Liver (tissue), 9 donors: ENCODE measurements around the gene MIEN1. TPM values are rescaled to one million over a fixed set of nuclear protein-coding genes. Genes with fewer than 3 reads are reported as not detected.
"Not testable (repeated sequence)": the region's sequence is repeated elsewhere in the genome, so short reads cannot be mapped to it uniquely, and the experiment has no call there.

Source experiments
- DNase-seq: peaks from one replicate; pipeline ENCODE4 v3.0.0-alpha.2; 2017; ENCODE audit warnings: low spot score
- H3K27ac ChIP-seq, 2 donors: one replicate each; pipeline ENCODE4 v1.7.0; 2013; ENCODE audit warnings: inconsistent platforms in 2 of 2, low read length in 2 of 2, control low read depth in 1 of 2, low read depth in 1 of 2, mild to moderate bottlenecking in 1 of 2
- H3K27me3 ChIP-seq, 4 donors: one replicate each; pipeline versions ENCODE4 v1.6.1 to v1.7.0; 2013; ENCODE audit warnings: low read length in 3 of 4, inconsistent platforms in 1 of 4, mild to moderate bottlenecking in 1 of 4, moderate library complexity in 1 of 4; ENCODE audit not compliant: control insufficient read depth in 4 of 4, insufficient read depth in 4 of 4
- H3K36me3 ChIP-seq, 4 donors: one replicate each; pipeline versions ENCODE4 v1.6.1 to v1.7.0; 2013; ENCODE audit warnings: low read length in 3 of 4, mild to moderate bottlenecking in 3 of 4, low read depth in 1 of 4, moderate library complexity in 1 of 4; ENCODE audit not compliant: control insufficient read depth in 4 of 4, insufficient read depth in 3 of 4
- H3K4me1 ChIP-seq, 4 donors: one replicate each; pipeline versions ENCODE4 v1.6.1 to v1.7.0; 2013; ENCODE audit warnings: low read length in 3 of 4, mild to moderate bottlenecking in 3 of 4, moderate library complexity in 1 of 4; ENCODE audit not compliant: control insufficient read depth in 4 of 4, insufficient read depth in 4 of 4
- H3K4me3 ChIP-seq, 3 donors: one replicate each; pipeline versions ENCODE4 v1.6.1 to v1.7.0; 2013; ENCODE audit warnings: low read length in 3 of 3, control low read depth in 1 of 3, low read depth in 1 of 3, mild to moderate bottlenecking in 1 of 3
- H3K9ac ChIP-seq, 2 donors: one replicate each; pipeline ENCODE4 v1.7.0; 2013; ENCODE audit warnings: low read length in 2 of 2, mild to moderate bottlenecking in 2 of 2, moderate library complexity in 2 of 2, control low read depth in 1 of 2, low read depth in 1 of 2
- H3K9me3 ChIP-seq, 4 donors: one replicate each; pipeline versions ENCODE4 v1.6.1 to v1.7.0; 2013; ENCODE audit warnings: low read length in 3 of 4; ENCODE audit not compliant: control insufficient read depth in 4 of 4
- EGR1 ChIP-seq, 2 donors: IDR thresholded peaks; 2 replicates each; pipeline ENCODE4 v1.6.1; 2016 to 2018; ENCODE audit warnings: antibody characterized with exemption in 2 of 2, low read depth in 2 of 2
- FOXA1 ChIP-seq: IDR thresholded peaks from 2 replicates; pipeline ENCODE4 v1.6.1; 2016; ENCODE audit warnings: antibody characterized with exemption
- FOXA2 ChIP-seq: IDR thresholded peaks from 2 replicates; pipeline ENCODE4 v1.6.1; 2016; ENCODE audit warnings: antibody characterized with exemption
- GABPA ChIP-seq, 2 donors: IDR thresholded peaks in 1 of 2; conservative IDR thresholded peaks in 1 of 2; 2 replicates each; pipeline ENCODE4 v1.6.1; 2016; ENCODE audit warnings: antibody characterized with exemption in 2 of 2, mild to moderate bottlenecking in 1 of 2, moderate library complexity in 1 of 2
- HNF4A ChIP-seq, 2 donors: conservative IDR thresholded peaks; 2 replicates each; pipeline ENCODE4 v1.6.1; 2016; ENCODE audit warnings: antibody characterized with exemption in 2 of 2, mild to moderate bottlenecking in 2 of 2
- HNF4G ChIP-seq: IDR thresholded peaks from 2 replicates; pipeline ENCODE4 v1.6.1; 2016; ENCODE audit warnings: antibody characterized with exemption
- JUND ChIP-seq, 2 donors: IDR thresholded peaks; 2 replicates each; pipeline ENCODE4 v1.6.1; 2016; ENCODE audit warnings: antibody characterized with exemption in 2 of 2
- NR2F2 ChIP-seq: IDR thresholded peaks from 2 replicates; pipeline ENCODE4 v1.6.1; 2016; ENCODE audit warnings: antibody characterized with exemption
- RAD21 ChIP-seq, 2 donors: IDR thresholded peaks; 2 replicates each; pipeline ENCODE4 v1.6.1; 2016; ENCODE audit warnings: antibody characterized with exemption in 2 of 2, mild to moderate bottlenecking in 2 of 2
- RXRA ChIP-seq, 2 donors: IDR thresholded peaks; 2 replicates each; pipeline ENCODE4 v1.6.1; 2017 to 2018; ENCODE audit warnings: antibody characterized with exemption in 2 of 2, mild to moderate bottlenecking in 1 of 2
- SP1 ChIP-seq: IDR thresholded peaks from 2 replicates; pipeline ENCODE4 v1.6.1; 2018; ENCODE audit warnings: antibody characterized with exemption, mild to moderate bottlenecking
- TAF1 ChIP-seq: conservative IDR thresholded peaks from 2 replicates; pipeline ENCODE4 v1.6.1; 2016; ENCODE audit warnings: antibody characterized with exemption, mild to moderate bottlenecking
- YY1 ChIP-seq: IDR thresholded peaks from 2 replicates; pipeline ENCODE4 v1.6.1; 2016; ENCODE audit warnings: antibody characterized with exemption, mild to moderate bottlenecking
- WGBS: extraction: QIAGEN DNeasy Blood & Tissue Kit; methylation state at CpG from one replicate; pipeline ENCODE4 v1.1.7; 2013; 5-methylcytosine and 5-hydroxymethylcytosine counted together
- polyA plus RNA-seq, 2 donors: library from polyadenylated mRNA; stranded (reverse) in 1 of 2; unstranded in 1 of 2; fragments of 200-250 nt in 1 of 2; fragments of >200 nt in 1 of 2; fragmentation: Nextera tagmentation in 1 of 2; extraction: Ambion mirVana in 1 of 2; gene quantifications; one replicate each; pipeline versions ENCODE4 v1.2.1 to v1.2.3, GENCODE V29; 2013 to 2015
- total RNA-seq, 2 donors: library from RNA; depleted of rRNA; stranded (reverse); fragments of >200 nt; gene quantifications; one replicate each; pipeline ENCODE4 v1.2.3, GENCODE V29; 2014
- TF ChIP-seq, protein P1 (sequence below): fragments of 150-350 bp; IDR thresholded peaks from 2 replicates; pipeline ENCODE4 v1.5.1; 2017; ENCODE audit warnings: improper control_type of control experiment, low read depth, low read length; ENCODE audit not compliant: missing input control
- TF ChIP-seq, protein P2 (sequence below): IDR thresholded peaks from 2 replicates; pipeline ENCODE4 v1.6.1; 2016; ENCODE audit warnings: antibody characterized with exemption
- TF ChIP-seq, protein P3 (sequence below): IDR thresholded peaks from 2 replicates; pipeline ENCODE4 v1.6.1; 2016; ENCODE audit warnings: antibody characterized with exemption
- TF ChIP-seq, protein P4 (sequence below): IDR thresholded peaks from 2 replicates; pipeline ENCODE4 v1.6.1; 2016; ENCODE audit warnings: antibody characterized with exemption, mild to moderate bottlenecking
- TF ChIP-seq, protein P5 (sequence below): IDR thresholded peaks from 2 replicates; pipeline ENCODE4 v1.6.1; 2016; ENCODE audit warnings: antibody characterized with exemption
- donor health status: healthy.
- donor health status: healthy.
- donor health status: healthy.
- donor health status: healthy.
- donor health status: healthy.

MIEN1 gene
- total and polyA plus RNA-seq, 4 donors, result 11.1 to 99.0 (median 29.0) TPM

DNA sequence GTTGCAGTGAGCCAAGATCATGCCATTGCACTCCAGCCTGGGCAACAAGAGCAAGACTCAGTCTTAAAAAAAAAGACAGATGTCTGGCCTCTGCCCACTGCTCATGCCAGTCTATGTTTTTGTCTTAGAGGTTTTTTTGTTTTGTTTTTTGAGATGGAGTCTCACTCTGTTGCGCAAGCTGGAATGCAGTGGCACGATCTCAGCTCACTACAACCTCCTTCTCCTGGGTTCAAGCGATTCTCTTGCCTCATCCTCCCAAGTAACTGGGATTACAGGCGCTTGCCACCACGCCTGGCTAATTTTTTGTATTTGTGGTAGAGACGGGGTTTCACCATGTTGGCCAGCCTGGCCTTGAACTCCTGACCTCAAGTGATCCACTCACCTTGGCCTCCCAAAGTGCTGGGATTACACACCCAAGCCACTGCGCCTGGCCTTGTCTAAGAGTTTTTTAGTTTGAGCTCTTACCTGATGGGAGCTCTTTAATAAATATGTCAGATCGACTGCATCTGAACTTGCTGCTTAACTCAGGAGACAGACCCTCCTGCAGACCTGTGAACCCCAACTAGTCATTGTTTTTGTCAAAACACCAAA lies 18.2 kb upstream of the MIEN1 start:
- H3K36me3 ChIP-seq, result peaks cover 1 to 19% (median 9%) of the 10 kb centered on the region in 4 donors
- H3K4me3 ChIP-seq, H3K9me3 ChIP-seq, H3K9ac ChIP-seq, DNase-seq, H3K27ac ChIP-seq, H3K4me1 ChIP-seq, H3K27me3 ChIP-seq: not testable (repeated sequence)
- WGBS, result 90% methylated on average over 8 of the region's 8 CpGs

DNA sequence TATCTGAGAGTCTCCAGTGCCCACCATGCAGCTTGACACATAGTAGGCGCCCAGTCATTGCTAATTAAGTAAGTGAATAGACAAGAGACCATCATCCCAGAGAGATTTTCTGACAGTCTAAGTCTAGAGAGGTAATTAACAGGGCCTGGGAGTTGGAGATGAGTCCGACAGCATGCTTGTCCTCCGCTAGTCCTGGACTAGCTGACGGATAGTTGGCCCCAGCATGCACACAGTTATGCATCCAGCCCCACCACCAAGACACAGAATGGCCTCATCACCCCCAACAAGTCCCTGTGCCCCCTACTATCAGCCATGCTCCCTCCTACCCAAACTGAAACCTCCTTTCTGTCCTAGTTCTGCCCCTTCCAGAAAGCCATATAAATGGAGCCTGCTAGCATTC lies 17.4 kb upstream of the MIEN1 start:
- Histone ChIP-seq H3K4me3 (no peak overlapping the region), H3K9me3 (no peaks in the 10 kb centered on the region), H3K9ac (no peak overlapping the region), H3K27ac (no peak overlapping the region), H3K4me1 (peaks cover 0 to 5% (median 3%) of the 10 kb centered on the region in 4 donors), H3K36me3 (peaks cover 1 to 27% (median 13%) of the 10 kb centered on the region in 4 donors), H3K27me3 (no peaks in the 10 kb centered on the region)
- TF ChIP-seq, protein P1, sequence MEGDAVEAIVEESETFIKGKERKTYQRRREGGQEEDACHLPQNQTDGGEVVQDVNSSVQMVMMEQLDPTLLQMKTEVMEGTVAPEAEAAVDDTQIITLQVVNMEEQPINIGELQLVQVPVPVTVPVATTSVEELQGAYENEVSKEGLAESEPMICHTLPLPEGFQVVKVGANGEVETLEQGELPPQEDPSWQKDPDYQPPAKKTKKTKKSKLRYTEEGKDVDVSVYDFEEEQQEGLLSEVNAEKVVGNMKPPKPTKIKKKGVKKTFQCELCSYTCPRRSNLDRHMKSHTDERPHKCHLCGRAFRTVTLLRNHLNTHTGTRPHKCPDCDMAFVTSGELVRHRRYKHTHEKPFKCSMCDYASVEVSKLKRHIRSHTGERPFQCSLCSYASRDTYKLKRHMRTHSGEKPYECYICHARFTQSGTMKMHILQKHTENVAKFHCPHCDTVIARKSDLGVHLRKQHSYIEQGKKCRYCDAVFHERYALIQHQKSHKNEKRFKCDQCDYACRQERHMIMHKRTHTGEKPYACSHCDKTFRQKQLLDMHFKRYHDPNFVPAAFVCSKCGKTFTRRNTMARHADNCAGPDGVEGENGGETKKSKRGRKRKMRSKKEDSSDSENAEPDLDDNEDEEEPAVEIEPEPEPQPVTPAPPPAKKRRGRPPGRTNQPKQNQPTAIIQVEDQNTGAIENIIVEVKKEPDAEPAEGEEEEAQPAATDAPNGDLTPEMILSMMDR, result no peak
- TF ChIP-seq TAF1 (no peak), EGR1 (IDR thresholded peaks at IDR 0.05; ENCODE audit: low read depth in 2 of 2) (no peak), HNF4G (no peak), SP1 (no peak), NR2F2 (no peak), GABPA (IDR thresholded peaks at IDR 0.05 in 1 of 2, conservative IDR thresholded peaks at IDR 0.05 in 1 of 2) (no peak), FOXA2 (no peak), HNF4A (conservative IDR thresholded peaks at IDR 0.05) (no peak), RXRA (IDR thresholded peaks at IDR 0.05) (no peak), JUND (IDR thresholded peaks at IDR 0.05) (no peak), YY1 (no peak), RAD21 (IDR thresholded peaks at IDR 0.05) (no peak), FOXA1 (no peak)
- TF ChIP-seq, protein P2, sequence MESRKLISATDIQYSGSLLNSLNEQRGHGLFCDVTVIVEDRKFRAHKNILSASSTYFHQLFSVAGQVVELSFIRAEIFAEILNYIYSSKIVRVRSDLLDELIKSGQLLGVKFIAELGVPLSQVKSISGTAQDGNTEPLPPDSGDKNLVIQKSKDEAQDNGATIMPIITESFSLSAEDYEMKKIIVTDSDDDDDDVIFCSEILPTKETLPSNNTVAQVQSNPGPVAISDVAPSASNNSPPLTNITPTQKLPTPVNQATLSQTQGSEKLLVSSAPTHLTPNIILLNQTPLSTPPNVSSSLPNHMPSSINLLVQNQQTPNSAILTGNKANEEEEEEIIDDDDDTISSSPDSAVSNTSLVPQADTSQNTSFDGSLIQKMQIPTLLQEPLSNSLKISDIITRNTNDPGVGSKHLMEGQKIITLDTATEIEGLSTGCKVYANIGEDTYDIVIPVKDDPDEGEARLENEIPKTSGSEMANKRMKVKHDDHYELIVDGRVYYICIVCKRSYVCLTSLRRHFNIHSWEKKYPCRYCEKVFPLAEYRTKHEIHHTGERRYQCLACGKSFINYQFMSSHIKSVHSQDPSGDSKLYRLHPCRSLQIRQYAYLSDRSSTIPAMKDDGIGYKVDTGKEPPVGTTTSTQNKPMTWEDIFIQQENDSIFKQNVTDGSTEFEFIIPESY, result no peak
- TF ChIP-seq, protein P3, sequence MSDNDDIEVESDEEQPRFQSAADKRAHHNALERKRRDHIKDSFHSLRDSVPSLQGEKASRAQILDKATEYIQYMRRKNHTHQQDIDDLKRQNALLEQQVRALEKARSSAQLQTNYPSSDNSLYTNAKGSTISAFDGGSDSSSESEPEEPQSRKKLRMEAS, result no peak
- TF ChIP-seq, protein P4, sequence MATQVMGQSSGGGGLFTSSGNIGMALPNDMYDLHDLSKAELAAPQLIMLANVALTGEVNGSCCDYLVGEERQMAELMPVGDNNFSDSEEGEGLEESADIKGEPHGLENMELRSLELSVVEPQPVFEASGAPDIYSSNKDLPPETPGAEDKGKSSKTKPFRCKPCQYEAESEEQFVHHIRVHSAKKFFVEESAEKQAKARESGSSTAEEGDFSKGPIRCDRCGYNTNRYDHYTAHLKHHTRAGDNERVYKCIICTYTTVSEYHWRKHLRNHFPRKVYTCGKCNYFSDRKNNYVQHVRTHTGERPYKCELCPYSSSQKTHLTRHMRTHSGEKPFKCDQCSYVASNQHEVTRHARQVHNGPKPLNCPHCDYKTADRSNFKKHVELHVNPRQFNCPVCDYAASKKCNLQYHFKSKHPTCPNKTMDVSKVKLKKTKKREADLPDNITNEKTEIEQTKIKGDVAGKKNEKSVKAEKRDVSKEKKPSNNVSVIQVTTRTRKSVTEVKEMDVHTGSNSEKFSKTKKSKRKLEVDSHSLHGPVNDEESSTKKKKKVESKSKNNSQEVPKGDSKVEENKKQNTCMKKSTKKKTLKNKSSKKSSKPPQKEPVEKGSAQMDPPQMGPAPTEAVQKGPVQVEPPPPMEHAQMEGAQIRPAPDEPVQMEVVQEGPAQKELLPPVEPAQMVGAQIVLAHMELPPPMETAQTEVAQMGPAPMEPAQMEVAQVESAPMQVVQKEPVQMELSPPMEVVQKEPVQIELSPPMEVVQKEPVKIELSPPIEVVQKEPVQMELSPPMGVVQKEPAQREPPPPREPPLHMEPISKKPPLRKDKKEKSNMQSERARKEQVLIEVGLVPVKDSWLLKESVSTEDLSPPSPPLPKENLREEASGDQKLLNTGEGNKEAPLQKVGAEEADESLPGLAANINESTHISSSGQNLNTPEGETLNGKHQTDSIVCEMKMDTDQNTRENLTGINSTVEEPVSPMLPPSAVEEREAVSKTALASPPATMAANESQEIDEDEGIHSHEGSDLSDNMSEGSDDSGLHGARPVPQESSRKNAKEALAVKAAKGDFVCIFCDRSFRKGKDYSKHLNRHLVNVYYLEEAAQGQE, result no peak
- TF ChIP-seq, protein P5, sequence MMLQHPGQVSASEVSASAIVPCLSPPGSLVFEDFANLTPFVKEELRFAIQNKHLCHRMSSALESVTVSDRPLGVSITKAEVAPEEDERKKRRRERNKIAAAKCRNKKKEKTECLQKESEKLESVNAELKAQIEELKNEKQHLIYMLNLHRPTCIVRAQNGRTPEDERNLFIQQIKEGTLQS, result no peak
- WGBS, result 96% methylated on average over 4 of the region's 4 CpGs
- no peak for DNase-seq
